ENCODE data around the gene SPOCK3. TPM values are rescaled to one million over a fixed set of nuclear protein-coding genes. Genes with fewer than 3 reads are reported as not detected.

The SPOCK3 gene
- total RNA-seq, 1 experiment from 2014 or later: 1.4 TPM

DNA sequence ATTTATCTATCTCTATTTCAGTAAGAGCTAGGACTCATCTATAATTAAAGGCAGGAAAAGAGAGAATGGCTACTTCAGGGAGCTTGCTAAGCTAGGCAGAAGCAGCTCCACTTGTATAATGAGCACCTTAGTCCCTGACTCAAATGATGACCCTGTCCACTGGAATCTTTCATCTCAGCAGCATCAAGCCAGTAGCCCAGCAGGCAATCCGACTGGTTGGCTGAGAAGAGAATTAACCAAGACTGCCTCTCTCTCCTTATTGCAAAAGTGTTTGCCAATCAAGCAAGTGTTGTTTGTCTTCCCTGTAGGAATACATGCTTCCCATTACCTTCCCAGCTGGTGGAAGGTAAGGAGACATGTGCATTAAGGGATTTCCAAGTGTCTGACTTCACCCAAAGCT is 3.9 kb upstream of the SPOCK3 start:
- Histone ChIP-seq H3K27me3 (ENCODE audit: control insufficient read depth, insufficient read depth, low read length) (peaks cover 6% of the 10 kb centered on the region; the same call in 1 of the 2 replicates), H3K4me3 (ENCODE audit: low read depth in 2 of 2, low read length in 2 of 2) (no peak overlapping the region), H3K4me1 (ENCODE audit: control insufficient read depth, insufficient read depth, low read length) (no peaks in the 10 kb centered on the region), H3K27ac (ENCODE audit: low read length) (no peak overlapping the region), H3K9me3 (ENCODE audit: control insufficient read depth, insufficient read depth, low read depth, low read length) (no peaks in the 10 kb centered on the region), H3K36me3 (ENCODE audit: control insufficient read depth, insufficient read depth, low read length) (no peaks in the 10 kb centered on the region)
- ChIA-PET CTCF (no interaction called here), POLR2A (no interaction called here)
- in situ Hi-C loops (cut with HindIII; ENCODE audit: low pct_unique_long_range_greater_than_20kb, low sequenced_read_pairs): no loop called here
- intact Hi-C loops (cut with micrococcal nuclease; ENCODE audit: unreplicated experiment): no loop called here
- ATAC-seq: no peak
- no peak for DNase-seq (ENCODE audit: low read depth, low spot score)
- TF ChIP-seq CTCF (IDR thresholded peaks at IDR 0.05) (no peak), POLR2AphosphoS5 (IDR thresholded peaks at IDR 0.05; ENCODE audit: low read depth, low read length) (no peak), TCF7L2 (IDR thresholded peaks at IDR 0.05; ENCODE audit: low read depth, low read length) (no peak), SIN3A (IDR thresholded peaks at IDR 0.05; ENCODE audit: borderline replicate concordance, insufficient read depth, low read depth, low read length) (no peak)
- TF ChIP-seq, protein P1, sequence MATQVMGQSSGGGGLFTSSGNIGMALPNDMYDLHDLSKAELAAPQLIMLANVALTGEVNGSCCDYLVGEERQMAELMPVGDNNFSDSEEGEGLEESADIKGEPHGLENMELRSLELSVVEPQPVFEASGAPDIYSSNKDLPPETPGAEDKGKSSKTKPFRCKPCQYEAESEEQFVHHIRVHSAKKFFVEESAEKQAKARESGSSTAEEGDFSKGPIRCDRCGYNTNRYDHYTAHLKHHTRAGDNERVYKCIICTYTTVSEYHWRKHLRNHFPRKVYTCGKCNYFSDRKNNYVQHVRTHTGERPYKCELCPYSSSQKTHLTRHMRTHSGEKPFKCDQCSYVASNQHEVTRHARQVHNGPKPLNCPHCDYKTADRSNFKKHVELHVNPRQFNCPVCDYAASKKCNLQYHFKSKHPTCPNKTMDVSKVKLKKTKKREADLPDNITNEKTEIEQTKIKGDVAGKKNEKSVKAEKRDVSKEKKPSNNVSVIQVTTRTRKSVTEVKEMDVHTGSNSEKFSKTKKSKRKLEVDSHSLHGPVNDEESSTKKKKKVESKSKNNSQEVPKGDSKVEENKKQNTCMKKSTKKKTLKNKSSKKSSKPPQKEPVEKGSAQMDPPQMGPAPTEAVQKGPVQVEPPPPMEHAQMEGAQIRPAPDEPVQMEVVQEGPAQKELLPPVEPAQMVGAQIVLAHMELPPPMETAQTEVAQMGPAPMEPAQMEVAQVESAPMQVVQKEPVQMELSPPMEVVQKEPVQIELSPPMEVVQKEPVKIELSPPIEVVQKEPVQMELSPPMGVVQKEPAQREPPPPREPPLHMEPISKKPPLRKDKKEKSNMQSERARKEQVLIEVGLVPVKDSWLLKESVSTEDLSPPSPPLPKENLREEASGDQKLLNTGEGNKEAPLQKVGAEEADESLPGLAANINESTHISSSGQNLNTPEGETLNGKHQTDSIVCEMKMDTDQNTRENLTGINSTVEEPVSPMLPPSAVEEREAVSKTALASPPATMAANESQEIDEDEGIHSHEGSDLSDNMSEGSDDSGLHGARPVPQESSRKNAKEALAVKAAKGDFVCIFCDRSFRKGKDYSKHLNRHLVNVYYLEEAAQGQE (IDR thresholded peaks at IDR 0.05; ENCODE audit: insufficient read depth in 1 of 2, low read depth in 2 of 2, low read length in 1 of 2): no peak
- BruUV-seq (replicated peaks): no TSS peak

DNA sequence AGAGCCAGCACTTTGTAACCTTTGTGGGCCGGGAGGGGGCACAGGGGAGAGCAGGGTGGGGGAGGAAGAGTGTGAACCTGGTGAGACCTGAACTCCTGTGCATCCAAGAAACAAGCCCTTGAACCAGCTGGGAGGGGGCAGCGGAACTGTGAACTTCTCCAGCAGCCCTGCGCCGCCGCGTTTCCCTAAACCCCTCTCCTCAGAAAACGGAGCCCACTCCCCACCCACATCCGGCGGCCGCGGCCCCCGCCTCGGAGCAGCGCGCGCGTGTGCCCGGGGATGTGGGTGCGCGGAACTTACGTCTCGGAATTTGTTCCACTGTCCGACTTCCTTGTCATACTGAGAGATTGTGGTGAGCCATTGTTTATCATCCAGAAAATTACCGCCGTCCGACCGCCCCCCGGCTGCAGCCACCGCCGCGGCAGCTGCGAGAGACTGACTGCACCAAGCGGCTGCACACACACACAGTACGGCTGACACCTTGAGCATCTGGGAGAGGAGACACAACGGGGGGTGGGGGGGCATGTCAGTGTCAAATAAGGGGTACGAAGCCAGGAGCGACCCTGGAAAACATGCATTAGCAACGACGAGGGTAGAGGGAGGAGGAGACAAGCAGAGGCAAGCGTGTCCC is 494 bp downstream of the SPOCK3 start:
- no TSS peak for BruUV-seq (replicated peaks)
- Histone ChIP-seq H3K4me1 (ENCODE audit: control insufficient read depth, insufficient read depth, low read length) (no peaks in the 10 kb centered on the region), H3K36me3 (ENCODE audit: control insufficient read depth, insufficient read depth, low read length) (no peaks in the 10 kb centered on the region), H3K9me3 (ENCODE audit: control insufficient read depth, insufficient read depth, low read depth, low read length) (no peaks in the 10 kb centered on the region), H3K27me3 (ENCODE audit: control insufficient read depth, insufficient read depth, low read length) (peaks cover 6% of the 10 kb centered on the region; the same call in 1 of the 2 replicates), H3K4me3 (ENCODE audit: low read depth in 2 of 2, low read length in 2 of 2) (peak overlapping the region; percentile 49 to 68), H3K27ac (ENCODE audit: low read length) (no peak overlapping the region)
- ChIA-PET CTCF (no interaction called here), POLR2A (no interaction called here)
- intact Hi-C loops (cut with micrococcal nuclease; ENCODE audit: unreplicated experiment) (no loop called here), in situ Hi-C loops (cut with HindIII; ENCODE audit: low pct_unique_long_range_greater_than_20kb, low sequenced_read_pairs) (no loop called here)
- TF ChIP-seq, protein P1 (IDR thresholded peaks at IDR 0.05; ENCODE audit: insufficient read depth in 1 of 2, low read depth in 2 of 2, low read length in 1 of 2): no peak
- no peak for TF ChIP-seq POLR2AphosphoS5 (IDR thresholded peaks at IDR 0.05; ENCODE audit: low read depth, low read length)
- no peak for TF ChIP-seq TCF7L2 (IDR thresholded peaks at IDR 0.05; ENCODE audit: low read depth, low read length)
- no peak for TF ChIP-seq CTCF (IDR thresholded peaks at IDR 0.05)
- no peak for TF ChIP-seq SIN3A (IDR thresholded peaks at IDR 0.05; ENCODE audit: borderline replicate concordance, insufficient read depth, low read depth, low read length)
- peak; percentile 66 for ATAC-seq
- DNase-seq (ENCODE audit: low read depth, low spot score): no peak

Data from Panc1 (cell line).